GM12878 (cell line): ENCODE measurements around the gene UAP1. TPM values are rescaled to one million over a fixed set of nuclear protein-coding genes. Genes with fewer than 3 reads are reported as not detected.

Source experiments
- ATAC-seq: fragments of 200-7000 bp; cut with Tn5 transposase; 3 replicates; pipeline ENCODE4 v1.9.1; 2020; ENCODE audit warnings: mild to moderate bottlenecking, moderate library complexity
- BruUV-seq: library from RNA; stranded (reverse); fragments of 400-500 nt; replicated peaks from 2 replicates; lab custom pipeline; 2021; lab: Mats Ljungman, UMichigan
- CTCF ChIA-PET: fragments of 300-600 bp; sonication (Branson Sonifier 250); formaldehyde crosslinking; extraction: SDS; loops from one replicate; lab custom pipeline; 2021; ENCODE audit warnings: inconsistent platforms; lab: Yijun Ruan, JAX
- POLR2A ChIA-PET: fragments of 350-600 bp; formaldehyde crosslinking; extraction: SDS; loops from one replicate; lab custom pipeline; 2021; ENCODE audit warnings: inconsistent platforms; lab: Charles Lee
- RAD21 ChIA-PET: fragments of 300-600 bp; sonication (Branson Sonifier 250); formaldehyde crosslinking; loops from one replicate; lab custom pipeline; 2023; ENCODE audit warnings: antibody characterized with exemption; ENCODE audit not compliant: unreplicated experiment; lab: Charles Lee
- SMC1A ChIA-PET: fragments of 300-600 bp; sonication (Branson Sonifier 250); formaldehyde crosslinking; loops from one replicate; lab custom pipeline; 2023; ENCODE audit not compliant: unreplicated experiment, uncharacterized antibody; lab: Charles Lee
- DNase-seq: peaks from one replicate; pipeline ENCODE4 v3.0.0-alpha.2; 2011; ENCODE audit warnings: low read depth, low spot score
- FAIRE-seq: peaks from 3 replicates; lab custom pipeline; 2011; peaks lifted over from hg19 to GRCh38; lab: Jason Lieb, UNC
- H2AFZ ChIP-seq: 2 replicates; pipeline ENCODE4 v1.6.0; 2011; ENCODE audit warnings: low read depth, low read length, control low read depth; ENCODE audit not compliant: control insufficient read depth
- H3K27ac ChIP-seq: 2 replicates; pipeline ENCODE4 v1.5.1; 2011; ENCODE audit warnings: control low read depth; ENCODE audit not compliant: control insufficient read depth, insufficient read depth
- H3K27me3 ChIP-seq, 2 experiments: replicated peaks in 1 of 2; 2 replicates each; pipeline versions ENCODE4 v1.6.0 to v1.6.1; 2011; ENCODE audit warnings: low read length in 1 of 2; ENCODE audit not compliant: control insufficient read depth in 2 of 2, insufficient read depth in 2 of 2
- H3K36me3 ChIP-seq, 2 experiments: 2 replicates each; pipeline ENCODE4 v1.5.1; 2011; ENCODE audit warnings: low read length in 1 of 2; ENCODE audit not compliant: control insufficient read depth in 2 of 2, insufficient read depth in 2 of 2
- H3K4me1 ChIP-seq: 2 replicates; pipeline ENCODE4 v1.6.1; 2011; ENCODE audit warnings: mild to moderate bottlenecking, low read length, moderate library complexity, mixed read lengths; ENCODE audit not compliant: control insufficient read depth, insufficient read depth
- H3K4me2 ChIP-seq: 2 replicates; pipeline ENCODE4 v1.6.0; 2011; ENCODE audit warnings: control low read depth; ENCODE audit not compliant: control insufficient read depth, insufficient read depth
- H3K4me3 ChIP-seq: fragments of 200-600 bp; sonication (generic); 2 replicates; pipeline ENCODE4 v1.5.1; 2016
- H3K79me2 ChIP-seq: 2 replicates; pipeline ENCODE4 v1.6.0; 2011; ENCODE audit warnings: low read length; ENCODE audit not compliant: control insufficient read depth, insufficient read depth
- H3K9ac ChIP-seq: 2 replicates; pipeline ENCODE4 v1.8.0; 2011; ENCODE audit warnings: low read length, control low read depth, mixed read lengths; ENCODE audit not compliant: control insufficient read depth, insufficient read depth
- H3K9me3 ChIP-seq: replicated peaks from 3 replicates; pipeline ENCODE4 v1.5.1; 2011; ENCODE audit warnings: mild to moderate bottlenecking, low read length; ENCODE audit not compliant: control insufficient read depth, insufficient read depth
- H4K20me1 ChIP-seq: 2 replicates; pipeline ENCODE4 v1.6.0; 2011; ENCODE audit not compliant: control insufficient read depth, insufficient read depth
- BCLAF1 ChIP-seq: fragments of 450-650 bp; IDR thresholded peaks from 2 replicates; pipeline ENCODE4 v1.6.1; 2017; ENCODE audit warnings: antibody characterized with exemption, mild to moderate bottlenecking, moderate library complexity
- E2F4 ChIP-seq: IDR thresholded peaks from 2 replicates; pipeline ENCODE4 v1.6.1; 2012; ENCODE audit warnings: low read depth, low read length, improper control_type of control experiment
- EED ChIP-seq: sonication (generic); IDR thresholded peaks from 2 replicates; pipeline ENCODE4 v1.6.1; 2016; ENCODE audit warnings: antibody characterized with exemption, low read depth
- ELK1 ChIP-seq: IDR thresholded peaks from 2 replicates; pipeline ENCODE4 v1.6.1; 2012; ENCODE audit warnings: low read depth, low read length, improper control_type of control experiment
- KDM1A ChIP-seq: fragments of 200-600 bp; sonication (generic); IDR thresholded peaks from 2 replicates; pipeline ENCODE4 v1.6.1; 2016; ENCODE audit warnings: borderline replicate concordance
- RUNX3 ChIP-seq: IDR thresholded peaks from 2 replicates; pipeline ENCODE4 v1.6.1; 2012; ENCODE audit warnings: low read length, inconsistent platforms
- SKIL ChIP-seq: fragments of 450-650 bp; IDR thresholded peaks from 2 replicates; pipeline ENCODE4 v1.6.1; 2017; ENCODE audit warnings: mild to moderate bottlenecking, low read depth, inconsistent platforms; ENCODE audit not compliant: poor library complexity, severe bottlenecking
- TBL1XR1 ChIP-seq: IDR thresholded peaks from 2 replicates; pipeline ENCODE4 v1.6.1; 2012; ENCODE audit warnings: low read depth, low read length, improper control_type of control experiment
- YBX1 ChIP-seq: fragments of 450-650 bp; IDR thresholded peaks from 2 replicates; pipeline ENCODE4 v1.6.1; 2016; ENCODE audit warnings: antibody characterized with exemption
- ZBED1 ChIP-seq: IDR thresholded peaks from 2 replicates; pipeline ENCODE4 v1.6.1; 2016; ENCODE audit warnings: borderline replicate concordance
- ZBTB33 ChIP-seq: fragments of 450-650 bp; IDR thresholded peaks from 2 replicates; pipeline ENCODE4 v1.6.1; 2017; ENCODE audit warnings: mild to moderate bottlenecking
- in situ Hi-C: fragments of 300-500 bp; cut with MboI; formaldehyde crosslinking; loops from 9 replicates; pipeline ENCODE4 v1.14.3; 2018; ENCODE audit warnings: mixed read lengths
- intact Hi-C: fragments of 100-400 bp; cut with micrococcal nuclease; formaldehyde crosslinking; loops from one replicate; pipeline ENCODE4 v1.14.2; 2022; ENCODE audit not compliant: unreplicated experiment
- polyA plus RNA-seq, 11 experiments: library from polyadenylated mRNA; depleted of rRNA in 4 of 11; unstranded in 6 of 11; stranded (reverse) in 5 of 11; fragments of >200 nt; fragmentation: Nextera tagmentation in 4 of 11; fragmentation: Illumina TruSeq in 1 of 11; extraction: Ambion mirVana in 4 of 11; extraction: Trizol in 1 of 11; gene quantifications; 1 replicate in 1 of 11; 2 replicates in 10 of 11; pipeline versions ENCODE4 v1.2.1 to v1.2.3, GENCODE V29; 2011 to 2016; ENCODE audit warnings: inconsistent platforms in 2 of 11, missing spikeins in 2 of 11, low read depth in 1 of 11
- total RNA-seq, 4 experiments: library from RNA; depleted of rRNA in 3 of 4; stranded (reverse); fragments of >200 nt in 3 of 4; fragmentation: Illumina TruSeq in 1 of 4; extraction: Trizol in 1 of 4; gene quantifications; 2 replicates each; pipeline versions ENCODE4 v1.2.1 to v1.2.3, GENCODE V29; 2013 to 2021
- TF ChIP-seq, protein P1 (sequence below): fragments of 150-350 bp; IDR thresholded peaks from 2 replicates; pipeline ENCODE4 v1.6.1; 2016; ENCODE audit warnings: low read depth, low read length

The UAP1 gene
- total and polyA plus RNA-seq, 10 of the 15 experiments (the other 5 are each of a cell fraction or from before 2014, with no cell fraction given), result 19.2 to 43.0 (median 30.7) TPM

- ChIA-PET RAD21 (no interaction called here), SMC1A (interaction anchor here (0.6 to 2.0 kb wide), 4 partner anchors 38 to 1107 kb away, joined by 3 to 8 read pairs (median 4); no protein-coding TSS in a partner anchor), CTCF (interaction anchor here (0.8 to 2.1 kb wide), 6 partner anchors 10 to 170 kb away, joined by 3 to 6 read pairs (median 4); no protein-coding TSS in a partner anchor), POLR2A (no interaction called here)
- Histone ChIP-seq H3K36me3 (peaks cover 0 to 18% of the 10 kb centered on the region in 2 experiments; a peak in 3 of 4 replicates), H3K4me3 (no peak overlapping the region), H3K9ac (no peak overlapping the region), H3K27ac (no peak overlapping the region), H3K4me2 (no peak overlapping the region), H4K20me1 (no peaks in the 10 kb centered on the region), H3K4me1 (peaks cover 19% of the 10 kb centered on the region), H3K79me2 (no peaks in the 10 kb centered on the region), H2AFZ (no peak overlapping the region), H3K27me3 (no peaks in the 10 kb centered on the region), H3K9me3 (no peaks in the 10 kb centered on the region)
- DNase-seq (no peak), ATAC-seq (no peak), FAIRE-seq (no peak)
- no TSS peak for BruUV-seq
- intact Hi-C loops (no loop called here), in situ Hi-C loops (no loop called here)
- TF ChIP-seq ZBTB33 (no peak), SKIL (no peak), TBL1XR1 (no peak), KDM1A (no peak), ZBED1 (no peak), RUNX3 (no peak), ELK1 (no peak), E2F4 (no peak), BCLAF1 (no peak), YBX1 (no peak), EED (no peak)
- TF ChIP-seq, protein P1, sequence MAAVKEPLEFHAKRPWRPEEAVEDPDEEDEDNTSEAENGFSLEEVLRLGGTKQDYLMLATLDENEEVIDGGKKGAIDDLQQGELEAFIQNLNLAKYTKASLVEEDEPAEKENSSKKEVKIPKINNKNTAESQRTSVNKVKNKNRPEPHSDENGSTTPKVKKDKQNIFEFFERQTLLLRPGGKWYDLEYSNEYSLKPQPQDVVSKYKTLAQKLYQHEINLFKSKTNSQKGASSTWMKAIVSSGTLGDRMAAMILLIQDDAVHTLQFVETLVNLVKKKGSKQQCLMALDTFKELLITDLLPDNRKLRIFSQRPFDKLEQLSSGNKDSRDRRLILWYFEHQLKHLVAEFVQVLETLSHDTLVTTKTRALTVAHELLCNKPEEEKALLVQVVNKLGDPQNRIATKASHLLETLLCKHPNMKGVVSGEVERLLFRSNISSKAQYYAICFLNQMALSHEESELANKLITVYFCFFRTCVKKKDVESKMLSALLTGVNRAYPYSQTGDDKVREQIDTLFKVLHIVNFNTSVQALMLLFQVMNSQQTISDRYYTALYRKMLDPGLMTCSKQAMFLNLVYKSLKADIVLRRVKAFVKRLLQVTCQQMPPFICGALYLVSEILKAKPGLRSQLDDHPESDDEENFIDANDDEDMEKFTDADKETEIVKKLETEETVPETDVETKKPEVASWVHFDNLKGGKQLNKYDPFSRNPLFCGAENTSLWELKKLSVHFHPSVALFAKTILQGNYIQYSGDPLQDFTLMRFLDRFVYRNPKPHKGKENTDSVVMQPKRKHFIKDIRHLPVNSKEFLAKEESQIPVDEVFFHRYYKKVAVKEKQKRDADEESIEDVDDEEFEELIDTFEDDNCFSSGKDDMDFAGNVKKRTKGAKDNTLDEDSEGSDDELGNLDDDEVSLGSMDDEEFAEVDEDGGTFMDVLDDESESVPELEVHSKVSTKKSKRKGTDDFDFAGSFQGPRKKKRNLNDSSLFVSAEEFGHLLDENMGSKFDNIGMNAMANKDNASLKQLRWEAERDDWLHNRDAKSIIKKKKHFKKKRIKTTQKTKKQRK, result no peak
Observed at GRCh38 chr1:162527314-162527713, 34.2 kb upstream of the UAP1 start.
